GM18517 (cell line): ENCODE results near the gene GOLGA6L7.
"Not testable (repeated sequence)": the region's sequence is repeated elsewhere in the genome, so short reads cannot be mapped to it uniquely, and the experiment has no call there.

Source experiments
- ATAC-seq: cut with Tn5 transposase; IDR thresholded peaks from one replicate; pipeline ENCODE4 v1.9.1; 2021; ENCODE audit warnings: mild to moderate bottlenecking, moderate library complexity; ENCODE audit not compliant: unreplicated experiment

GOLGA6L7 gene

GRCh38 chr15:28848521-28848920 lies at the start of gene GOLGA6L7:
Gene GOLGA6L7, minus strand, starts transcription at chr15:28848644. Its CDS starts 95 bp downstream, at chr15:28848549.
- not testable (repeated sequence) for ATAC-seq

- ATAC-seq: no peak
These were observed 49.6 kb upstream of the GOLGA6L7 start for GRCh38 chr15:28897861-28898585.

GRCh38 chr15:28896951-28897350 lies 48.5 kb upstream of the GOLGA6L7 start:
- no peak for ATAC-seq

- no peak for ATAC-seq
These were observed 47.1 kb upstream of the GOLGA6L7 start for GRCh38 chr15:28895566-28895965.

GRCh38 chr15:28895146-28895545 lies 46.7 kb upstream of the GOLGA6L7 start:
- no peak for ATAC-seq

- no peak for ATAC-seq
These were observed 46.2 kb upstream of the GOLGA6L7 start for GRCh38 chr15:28894631-28895030.

- no peak for ATAC-seq
These were observed 44.6 kb upstream of the GOLGA6L7 start for GRCh38 chr15:28892789-28893610.

- no peak for ATAC-seq
These were observed 43.1 kb upstream of the GOLGA6L7 start for GRCh38 chr15:28891588-28891987.

GRCh38 chr15:28890711-28891495 lies 42.5 kb upstream of the GOLGA6L7 start:
- ATAC-seq: no peak

- not testable (repeated sequence) for ATAC-seq
These were observed 41.8 kb upstream of the GOLGA6L7 start for GRCh38 chr15:28890291-28890690.

GRCh38 chr15:28889871-28890270 lies 41.4 kb upstream of the GOLGA6L7 start:
- ATAC-seq: not testable (repeated sequence)

- no peak for ATAC-seq
These were observed 40.9 kb upstream of the GOLGA6L7 start for GRCh38 chr15:28889346-28889745.

GRCh38 chr15:28888900-28889299 lies 40.5 kb upstream of the GOLGA6L7 start:
- no peak for ATAC-seq

- ATAC-seq: no peak
These were observed 40.0 kb upstream of the GOLGA6L7 start for GRCh38 chr15:28888302-28888894.

- ATAC-seq: no peak
These were observed 39.1 kb upstream of the GOLGA6L7 start for GRCh38 chr15:28887339-28888174.

GRCh38 chr15:28886431-28887338 lies 38.2 kb upstream of the GOLGA6L7 start:
- no peak for ATAC-seq

GRCh38 chr15:28885630-28886430 lies 37.4 kb upstream of the GOLGA6L7 start, which contains the start of gene APBA2:
Gene APBA2, plus strand, starts transcription at chr15:28885974. Its CDS starts 167,911 bp downstream, at chr15:29053885.
- no peak for ATAC-seq

- ATAC-seq: no peak
These were observed 36.7 kb upstream of the GOLGA6L7 start for GRCh38 chr15:28885128-28885629.
